SK-N-SH (cell line): ENCODE measurements around the gene ESRRA. TPM values are rescaled to one million over a fixed set of nuclear protein-coding genes. Genes with fewer than 3 reads are reported as not detected.

Experiments used
- CTCF ChIA-PET: fragments of 300-600, 350-600 bp; formaldehyde crosslinking; extraction: SDS; loops from one replicate; lab custom pipeline; 2021; lab: Yijun Ruan, JAX
- POLR2A ChIA-PET: fragments of 350-600 bp; sonication (Branson Sonifier 250); formaldehyde crosslinking; extraction: SDS; loops from one replicate; lab custom pipeline; 2020; ENCODE audit warnings: antibody characterized with exemption, inconsistent platforms; lab: Yijun Ruan, JAX
- DNase-seq: peaks from one replicate; pipeline ENCODE4 v3.0.0; 2012
- H2AFZ ChIP-seq: fragments of 200-600 bp; sonication (generic); 2 replicates; pipeline ENCODE4 v1.8.1; 2016; ENCODE audit warnings: antibody characterized with exemption, mild to moderate bottlenecking, low read depth
- H3F3A ChIP-seq: fragments of 200-600 bp; sonication (generic); replicated peaks from 2 replicates; pipeline ENCODE3; 2016; ENCODE audit warnings: antibody characterized with exemption, mild to moderate bottlenecking; ENCODE audit not compliant: insufficient read depth
- H3K27ac ChIP-seq, 2 experiments: fragments of 200-500 bp in 1 of 2; fragments of 200-600 bp in 1 of 2; sonication (Bioruptor generic) in 1 of 2; sonication (generic), shearing (Covaris generic) in 1 of 2; 2 replicates each; pipeline versions ENCODE4 v1.5.1 to v1.6.1; 2014 to 2016; ENCODE audit warnings: low read depth in 2 of 2, inconsistent platforms in 1 of 2, low read length in 1 of 2, mild to moderate bottlenecking in 1 of 2, mixed read lengths in 1 of 2
- H3K27me3 ChIP-seq: fragments of 200-600 bp; sonication (generic), shearing (Covaris generic); 2 replicates; pipeline ENCODE4 v1.6.1; 2016; ENCODE audit warnings: mixed run types; ENCODE audit not compliant: insufficient read depth
- H3K36me3 ChIP-seq, 2 experiments: fragments of 200-500 bp in 1 of 2; fragments of 200-600 bp in 1 of 2; sonication (Bioruptor generic) in 1 of 2; sonication (generic) in 1 of 2; replicated peaks in 1 of 2; 2 replicates each; pipeline versions ENCODE3 to v1.5.1; 2014 to 2016; ENCODE audit warnings: low read length in 1 of 2, mild to moderate bottlenecking in 1 of 2; ENCODE audit not compliant: insufficient read depth in 2 of 2, control insufficient read depth in 1 of 2
- H3K4me1 ChIP-seq, 2 experiments: fragments of 200-500 bp in 1 of 2; fragments of 200-600 bp in 1 of 2; sonication (Bioruptor generic) in 1 of 2; sonication (generic), shearing (Covaris generic) in 1 of 2; 2 replicates each; pipeline versions ENCODE4 v1.5.1 to v1.6.1; 2014 to 2016; ENCODE audit warnings: low read depth in 1 of 2, low read length in 1 of 2, mixed run types in 1 of 2; ENCODE audit not compliant: insufficient read depth in 2 of 2, control insufficient read depth in 1 of 2
- H3K4me2 ChIP-seq: fragments of 200-600 bp; sonication (generic), shearing (Covaris generic); 2 replicates; pipeline ENCODE4 v1.6.1; 2017; ENCODE audit warnings: mixed run types
- H3K4me3 ChIP-seq, 2 experiments: fragments of 200-500 bp in 1 of 2; fragments of 200-600 bp in 1 of 2; sonication (Bioruptor generic) in 1 of 2; sonication (generic), shearing (Covaris generic) in 1 of 2; 2 replicates each; pipeline versions ENCODE4 v1.5.1 to v1.8.1; 2014 to 2016; ENCODE audit warnings: low read depth in 2 of 2, inconsistent platforms in 1 of 2, low read length in 1 of 2, mild to moderate bottlenecking in 1 of 2, mixed read lengths in 1 of 2, moderate library complexity in 1 of 2
- H3K79me2 ChIP-seq: fragments of 200-600 bp; sonication (generic); 2 replicates; pipeline ENCODE4 v1.8.1; 2017; ENCODE audit warnings: mild to moderate bottlenecking; ENCODE audit not compliant: insufficient read depth
- H3K9ac ChIP-seq: fragments of 200-600 bp; sonication (generic); 2 replicates; pipeline ENCODE4 v1.6.1; 2017; ENCODE audit warnings: mixed run types
- H3K9me2 ChIP-seq: fragments of 200-600 bp; sonication (generic); 2 replicates; pipeline ENCODE4 v1.6.1; 2017; ENCODE audit warnings: mixed run types
- H3K9me3 ChIP-seq: fragments of 200-600 bp; sonication (generic); 2 replicates; pipeline ENCODE4 v1.6.1; 2017; ENCODE audit warnings: mixed run types, mild to moderate bottlenecking, moderate library complexity
- H4K20me1 ChIP-seq: fragments of 200-600 bp; sonication (generic); 2 replicates; pipeline ENCODE4 v1.6.1; 2017; ENCODE audit warnings: mild to moderate bottlenecking, mixed run types; ENCODE audit not compliant: insufficient read depth
- CHD2 ChIP-seq: fragments of 150-350 bp; IDR thresholded peaks from 2 replicates; pipeline ENCODE4 v1.6.1; 2018; ENCODE audit warnings: low read length; ENCODE audit not compliant: partially characterized antibody
- FOXJ3 ChIP-seq: sonication (generic); formaldehyde crosslinking; IDR thresholded peaks from 2 replicates; pipeline ENCODE4 v1.5.1; 2020; ENCODE audit warnings: mild to moderate bottlenecking, missing genetic modification reagents
- FOXM1 ChIP-seq: IDR thresholded peaks from 2 replicates; pipeline ENCODE4 v1.4.0; 2012; ENCODE audit warnings: low read depth, mild to moderate bottlenecking
- GATA2 ChIP-seq: sonication (generic); formaldehyde crosslinking; IDR thresholded peaks from 2 replicates; pipeline ENCODE4 v1.5.0; 2020; ENCODE audit warnings: mild to moderate bottlenecking, missing genetic modification reagents
- JUND ChIP-seq: IDR thresholded peaks from 2 replicates; pipeline ENCODE4 v1.4.0; 2012
- MEF2A ChIP-seq: IDR thresholded peaks from 2 replicates; pipeline ENCODE4 v1.4.0; 2012; ENCODE audit warnings: low read depth, borderline replicate concordance
- NFIC ChIP-seq: IDR thresholded peaks from 2 replicates; pipeline ENCODE4 v1.4.0; 2012; ENCODE audit warnings: borderline replicate concordance
- RCOR1 ChIP-seq: fragments of 150-350 bp; IDR thresholded peaks from 2 replicates; pipeline ENCODE4 v1.6.1; 2017; ENCODE audit warnings: antibody characterized with exemption, low read length
- RFX5 ChIP-seq: IDR thresholded peaks from 2 replicates; pipeline ENCODE4 v1.6.1; 2012; ENCODE audit warnings: mild to moderate bottlenecking, improper control_type of control experiment, low read length
- RXRA ChIP-seq: IDR thresholded peaks from 2 replicates; pipeline ENCODE4 v1.4.0; 2012; ENCODE audit warnings: low read depth, mild to moderate bottlenecking, borderline replicate concordance
- SIN3A ChIP-seq: IDR thresholded peaks from 2 replicates; pipeline ENCODE4 v1.6.1; 2012; ENCODE audit warnings: low read depth, mild to moderate bottlenecking, low read length, moderate library complexity, borderline replicate concordance
- TCF12 ChIP-seq: IDR thresholded peaks from 2 replicates; pipeline ENCODE4 v1.4.0; 2012
- TEAD4 ChIP-seq: IDR thresholded peaks from 2 replicates; pipeline ENCODE4 v1.4.0; 2012; ENCODE audit warnings: mild to moderate bottlenecking, borderline replicate concordance; ENCODE audit not compliant: insufficient read depth
- WGBS: methylation state at CpG from one replicate; pipeline ENCODE4 v1.1.6; 2017; ENCODE audit warnings: low lambda C conversion rate; 5-methylcytosine and 5-hydroxymethylcytosine counted together
- polyA plus RNA-seq, 3 experiments: library from polyadenylated mRNA; depleted of rRNA; stranded (reverse); fragments of >200 nt; gene quantifications; 2 replicates each; pipeline ENCODE4 v1.2.3, GENCODE V29; 2012
- TF ChIP-seq, protein P1 (sequence below): IDR thresholded peaks from 2 replicates; pipeline ENCODE4; 2012
- TF ChIP-seq, protein P2 (sequence below): fragments of 200-600 bp; sonication (generic); IDR thresholded peaks from 2 replicates; pipeline ENCODE4 v1.6.1; 2017; ENCODE audit warnings: antibody characterized with exemption, mild to moderate bottlenecking, moderate library complexity
- TF ChIP-seq, protein P3 (sequence below): IDR thresholded peaks from 2 replicates; pipeline ENCODE4 v1.4.0; 2012; ENCODE audit warnings: low read depth, borderline replicate concordance
- TF ChIP-seq, protein P4 (sequence below): IDR thresholded peaks from 2 replicates; pipeline ENCODE4 v1.4.0; 2012; ENCODE audit warnings: low read depth, borderline replicate concordance

ESRRA gene
- polyA plus RNA-seq, 1 of the 3 experiments (the other 2 are of a cell fraction) = 27.8 TPM

DNA sequence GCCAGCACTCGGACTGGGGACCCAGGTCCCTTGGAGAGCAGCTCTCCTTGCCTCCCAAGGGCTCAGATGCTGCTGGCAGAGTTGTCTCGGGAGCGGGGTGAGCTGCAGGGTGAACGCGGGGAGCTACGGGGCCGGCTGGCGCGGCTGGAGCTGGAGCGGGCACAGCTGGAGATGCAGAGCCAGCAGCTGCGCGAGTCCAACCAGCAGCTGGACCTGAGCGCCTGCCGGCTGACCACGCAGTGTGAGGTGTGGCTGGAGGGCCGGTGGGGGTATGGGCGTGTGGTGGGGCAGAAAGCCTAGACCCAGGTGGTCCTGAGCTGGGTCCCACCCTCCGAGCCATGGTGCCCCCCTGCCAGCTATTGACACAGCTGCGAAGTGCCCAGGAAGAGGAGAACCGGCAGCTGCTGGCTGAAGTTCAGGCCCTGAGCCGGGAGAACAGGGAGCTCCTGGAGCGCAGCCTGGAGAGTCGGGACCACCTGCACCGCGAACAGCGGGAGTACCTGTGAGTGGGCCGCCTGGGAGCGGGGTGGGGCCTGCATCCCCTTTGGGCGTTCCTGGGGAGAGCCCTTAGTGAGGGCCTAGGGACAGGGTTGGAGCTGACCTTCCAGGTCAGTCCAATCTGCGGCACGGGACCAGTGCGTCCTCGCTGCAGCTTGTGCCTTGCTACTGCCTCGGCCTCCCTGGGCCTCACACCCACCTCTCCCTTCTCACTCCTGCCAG is 47.8 kb downstream of the ESRRA start:
- H3K9ac ChIP-seq = no peak overlapping the region
- no peaks in the 10 kb centered on the region for H3K36me3 ChIP-seq
- H3K4me2 ChIP-seq = no peak overlapping the region
- no peak for TF ChIP-seq NFIC
- TF ChIP-seq, protein P1, sequence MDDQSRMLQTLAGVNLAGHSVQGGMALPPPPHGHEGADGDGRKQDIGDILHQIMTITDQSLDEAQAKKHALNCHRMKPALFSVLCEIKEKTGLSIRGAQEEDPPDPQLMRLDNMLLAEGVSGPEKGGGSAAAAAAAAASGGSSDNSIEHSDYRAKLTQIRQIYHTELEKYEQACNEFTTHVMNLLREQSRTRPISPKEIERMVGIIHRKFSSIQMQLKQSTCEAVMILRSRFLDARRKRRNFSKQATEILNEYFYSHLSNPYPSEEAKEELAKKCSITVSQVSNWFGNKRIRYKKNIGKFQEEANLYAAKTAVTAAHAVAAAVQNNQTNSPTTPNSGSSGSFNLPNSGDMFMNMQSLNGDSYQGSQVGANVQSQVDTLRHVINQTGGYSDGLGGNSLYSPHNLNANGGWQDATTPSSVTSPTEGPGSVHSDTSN = no peak
- no peak for TF ChIP-seq FOXM1
- TF ChIP-seq RXRA = no peak
- no peak for TF ChIP-seq FOXJ3 (CRISPR knock-in tag)
- TF ChIP-seq RCOR1 = no peak
- TF ChIP-seq JUND = no peak
- no peak for TF ChIP-seq TCF12
- no peak for TF ChIP-seq MEF2A
- no peak for TF ChIP-seq GATA2 (CRISPR knock-in tag)
- TF ChIP-seq, protein P2, sequence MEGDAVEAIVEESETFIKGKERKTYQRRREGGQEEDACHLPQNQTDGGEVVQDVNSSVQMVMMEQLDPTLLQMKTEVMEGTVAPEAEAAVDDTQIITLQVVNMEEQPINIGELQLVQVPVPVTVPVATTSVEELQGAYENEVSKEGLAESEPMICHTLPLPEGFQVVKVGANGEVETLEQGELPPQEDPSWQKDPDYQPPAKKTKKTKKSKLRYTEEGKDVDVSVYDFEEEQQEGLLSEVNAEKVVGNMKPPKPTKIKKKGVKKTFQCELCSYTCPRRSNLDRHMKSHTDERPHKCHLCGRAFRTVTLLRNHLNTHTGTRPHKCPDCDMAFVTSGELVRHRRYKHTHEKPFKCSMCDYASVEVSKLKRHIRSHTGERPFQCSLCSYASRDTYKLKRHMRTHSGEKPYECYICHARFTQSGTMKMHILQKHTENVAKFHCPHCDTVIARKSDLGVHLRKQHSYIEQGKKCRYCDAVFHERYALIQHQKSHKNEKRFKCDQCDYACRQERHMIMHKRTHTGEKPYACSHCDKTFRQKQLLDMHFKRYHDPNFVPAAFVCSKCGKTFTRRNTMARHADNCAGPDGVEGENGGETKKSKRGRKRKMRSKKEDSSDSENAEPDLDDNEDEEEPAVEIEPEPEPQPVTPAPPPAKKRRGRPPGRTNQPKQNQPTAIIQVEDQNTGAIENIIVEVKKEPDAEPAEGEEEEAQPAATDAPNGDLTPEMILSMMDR = no peak
- TF ChIP-seq, protein P3, sequence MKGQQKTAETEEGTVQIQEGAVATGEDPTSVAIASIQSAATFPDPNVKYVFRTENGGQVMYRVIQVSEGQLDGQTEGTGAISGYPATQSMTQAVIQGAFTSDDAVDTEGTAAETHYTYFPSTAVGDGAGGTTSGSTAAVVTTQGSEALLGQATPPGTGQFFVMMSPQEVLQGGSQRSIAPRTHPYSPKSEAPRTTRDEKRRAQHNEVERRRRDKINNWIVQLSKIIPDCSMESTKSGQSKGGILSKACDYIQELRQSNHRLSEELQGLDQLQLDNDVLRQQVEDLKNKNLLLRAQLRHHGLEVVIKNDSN = no peak
- TF ChIP-seq, protein P4, sequence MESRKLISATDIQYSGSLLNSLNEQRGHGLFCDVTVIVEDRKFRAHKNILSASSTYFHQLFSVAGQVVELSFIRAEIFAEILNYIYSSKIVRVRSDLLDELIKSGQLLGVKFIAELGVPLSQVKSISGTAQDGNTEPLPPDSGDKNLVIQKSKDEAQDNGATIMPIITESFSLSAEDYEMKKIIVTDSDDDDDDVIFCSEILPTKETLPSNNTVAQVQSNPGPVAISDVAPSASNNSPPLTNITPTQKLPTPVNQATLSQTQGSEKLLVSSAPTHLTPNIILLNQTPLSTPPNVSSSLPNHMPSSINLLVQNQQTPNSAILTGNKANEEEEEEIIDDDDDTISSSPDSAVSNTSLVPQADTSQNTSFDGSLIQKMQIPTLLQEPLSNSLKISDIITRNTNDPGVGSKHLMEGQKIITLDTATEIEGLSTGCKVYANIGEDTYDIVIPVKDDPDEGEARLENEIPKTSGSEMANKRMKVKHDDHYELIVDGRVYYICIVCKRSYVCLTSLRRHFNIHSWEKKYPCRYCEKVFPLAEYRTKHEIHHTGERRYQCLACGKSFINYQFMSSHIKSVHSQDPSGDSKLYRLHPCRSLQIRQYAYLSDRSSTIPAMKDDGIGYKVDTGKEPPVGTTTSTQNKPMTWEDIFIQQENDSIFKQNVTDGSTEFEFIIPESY = no peak
- no peak for TF ChIP-seq TEAD4
- TF ChIP-seq RFX5 = no peak
- no peak for TF ChIP-seq CHD2
- no peak for TF ChIP-seq SIN3A
- TF ChIP-seq, all 33 proteins: peak for 0
- Histone ChIP-seq H3K27me3 (no peaks in the 10 kb centered on the region), H3K27ac (no peak overlapping the region), H3F3A (peaks cover 12% of the 10 kb centered on the region), H3K79me2 (no peaks in the 10 kb centered on the region), H2AFZ (no peak overlapping the region), H4K20me1 (no peaks in the 10 kb centered on the region), H3K9me2 (no peaks in the 10 kb centered on the region), H3K4me3 (no peak overlapping the region), H3K9me3 (no peaks in the 10 kb centered on the region), H3K4me1 (peaks cover 4 to 14% of the 10 kb centered on the region in 2 experiments; a peak in 3 of 4 replicates)
- no peak for DNase-seq
- ChIA-PET CTCF (interaction anchor here (0.7 to 5.5 kb wide), 7 partner anchors 10 to 490 kb away, joined by 3 to 42 read pairs (median 3); partner anchors contain the start of genes PRDX5 and TRMT112), POLR2A (interaction anchor here (2.2 kb wide), 1 partner anchor 35 kb away, joined by 9 read pairs; the partner anchor contains the start of genes PRDX5 and TRMT112)
- 89% methylated on average over 11 of the region's 34 CpGs for WGBS
